Suprapubic skin (tissue), 4 donors: ENCODE measurements around the gene CDH13. TPM values are rescaled to one million over a fixed set of nuclear protein-coding genes. Genes with fewer than 3 reads are reported as not detected.

ENCODE experiments used
- DNase-seq, 2 donors: peaks; one replicate each; pipeline ENCODE4 v3.0.0-alpha.2; 2019; ENCODE audit warnings: low spot score in 2 of 2
- H3K27ac ChIP-seq: fragments of 200-600 bp; sonication (generic); one replicate; pipeline ENCODE4 v1.5.1; 2019
- H3K27me3 ChIP-seq: fragments of 200-600 bp; sonication (generic); one replicate; pipeline ENCODE4 v1.5.1; 2019
- H3K36me3 ChIP-seq: fragments of 200-600 bp; sonication (generic); one replicate; pipeline ENCODE4 v1.5.1; 2019
- H3K4me1 ChIP-seq: fragments of 200-600 bp; sonication (generic); one replicate; pipeline ENCODE4 v1.5.1; 2019
- H3K4me3 ChIP-seq: fragments of 200-600 bp; sonication (generic); one replicate; pipeline ENCODE4 v1.5.1; 2019; ENCODE audit warnings: mild to moderate bottlenecking
- H3K9me3 ChIP-seq: fragments of 200-600 bp; sonication (generic); one replicate; pipeline ENCODE4 v1.5.1; 2019
- CTCF ChIP-seq, 2 donors: fragments of 200-600 bp in 1 of 2; fragments of 450-650 bp in 1 of 2; sonication (generic) in 1 of 2; IDR thresholded peaks; one replicate each; pipeline ENCODE4 v1.5.1; 2016 to 2019; ENCODE audit warnings: antibody characterized with exemption in 2 of 2, mild to moderate bottlenecking in 1 of 2, moderate library complexity in 1 of 2
- EP300 ChIP-seq: sonication (generic); formaldehyde crosslinking; IDR thresholded peaks from one replicate; pipeline ENCODE4 v1.6.1; 2017; ENCODE audit warnings: antibody characterized with exemption
- POLR2A ChIP-seq, 2 donors: fragments of 450-650 bp; IDR thresholded peaks; one replicate each; pipeline ENCODE4 v1.6.1; 2017; ENCODE audit warnings: antibody characterized with exemption in 2 of 2, mild to moderate bottlenecking in 2 of 2, moderate library complexity in 2 of 2
- POLR2AphosphoS5 ChIP-seq, 3 donors: sonication (generic); formaldehyde crosslinking; IDR thresholded peaks; one replicate each; pipeline ENCODE4 v1.6.1; 2017; ENCODE audit warnings: antibody characterized with exemption in 3 of 3
- WGBS: methylation state at CpG from one replicate; pipeline ENCODE4 v1.1.5; 2018; 5-methylcytosine and 5-hydroxymethylcytosine counted together
- total RNA-seq, 4 donors: library from RNA; depleted of rRNA; stranded (reverse); fragments of >200 nt; gene quantifications; one replicate each; pipeline ENCODE4 v1.1.0, GENCODE V29; 2016

The CDH13 gene
- total RNA-seq, 4 donors from 2014 or later, result 90.4 to 176 (median 139) TPM

GRCh38 chr16:83345846-83346640 lies 719.3 kb downstream of the CDH13 start:
- Histone ChIP-seq H3K27ac (no peak overlapping the region), H3K4me3 (no peak overlapping the region), H3K36me3 (no peaks in the 10 kb centered on the region), H3K4me1 (no peaks in the 10 kb centered on the region), H3K9me3 (no peaks in the 10 kb centered on the region), H3K27me3 (no peaks in the 10 kb centered on the region)
- TF ChIP-seq EP300 (no peak), POLR2A (IDR thresholded peaks at IDR 0.05) (no peak), POLR2AphosphoS5 (IDR thresholded peaks at IDR 0.05) (no peak), CTCF (IDR thresholded peaks at IDR 0.05) (no peak)
- WGBS, result 81% methylated on average over 14 of the region's 14 CpGs
- no peak for DNase-seq

- TF ChIP-seq CTCF (IDR thresholded peaks at IDR 0.05) (no peak), POLR2A (IDR thresholded peaks at IDR 0.05) (no peak), POLR2AphosphoS5 (IDR thresholded peaks at IDR 0.05) (no peak), EP300 (no peak)
- no peaks in the 10 kb centered on the region for H3K9me3 ChIP-seq
- no peaks in the 10 kb centered on the region for H3K4me1 ChIP-seq
- no peaks in the 10 kb centered on the region for H3K27me3 ChIP-seq
- no peaks in the 10 kb centered on the region for H3K36me3 ChIP-seq
- 83% methylated on average over 5 of the region's 5 CpGs for WGBS
- H3K4me3 ChIP-seq, result no peak overlapping the region
- DNase-seq, result no peak
- H3K27ac ChIP-seq, result no peak overlapping the region
Observed at GRCh38 chr16:83348991-83349390, 722.2 kb downstream of the CDH13 start.

GRCh38 chr16:83350481-83350880 lies 723.7 kb downstream of the CDH13 start:
- WGBS, result 74% methylated on average over 5 of the region's 5 CpGs
- Histone ChIP-seq H3K27ac (peak overlapping the region; percentile 40), H3K36me3 (no peaks in the 10 kb centered on the region), H3K4me3 (no peak overlapping the region), H3K9me3 (no peaks in the 10 kb centered on the region), H3K4me1 (no peaks in the 10 kb centered on the region), H3K27me3 (no peaks in the 10 kb centered on the region)
- no peak for DNase-seq
- no peak for TF ChIP-seq CTCF (IDR thresholded peaks at IDR 0.05)
- TF ChIP-seq POLR2AphosphoS5 (IDR thresholded peaks at IDR 0.05), result peak in 1 of 3 donors; percentile 15

GRCh38 chr16:83351846-83352245 lies 725.1 kb downstream of the CDH13 start:
- Histone ChIP-seq H3K4me3 (no peak overlapping the region), H3K9me3 (no peaks in the 10 kb centered on the region), H3K27me3 (no peaks in the 10 kb centered on the region), H3K36me3 (no peaks in the 10 kb centered on the region), H3K27ac (no peak overlapping the region), H3K4me1 (no peaks in the 10 kb centered on the region)
- TF ChIP-seq EP300 (no peak), CTCF (IDR thresholded peaks at IDR 0.05) (no peak), POLR2AphosphoS5 (IDR thresholded peaks at IDR 0.05) (no peak), POLR2A (IDR thresholded peaks at IDR 0.05) (no peak)
- no peak for DNase-seq
- 87% methylated on average over 2 of the region's 2 CpGs for WGBS

GRCh38 chr16:83353241-83353640 lies 726.5 kb downstream of the CDH13 start:
- Histone ChIP-seq H3K36me3 (no peaks in the 10 kb centered on the region), H3K27ac (no peak overlapping the region), H3K9me3 (no peaks in the 10 kb centered on the region), H3K4me3 (no peak overlapping the region), H3K4me1 (no peaks in the 10 kb centered on the region), H3K27me3 (no peaks in the 10 kb centered on the region)
- DNase-seq, result no peak
- WGBS, result 94% methylated on average over 3 of the region's 3 CpGs
- TF ChIP-seq POLR2A (IDR thresholded peaks at IDR 0.05) (no peak), POLR2AphosphoS5 (IDR thresholded peaks at IDR 0.05) (no peak), EP300 (no peak), CTCF (IDR thresholded peaks at IDR 0.05) (no peak)
